Esophagus muscularis mucosa (tissue), 3 donors: ENCODE data around the gene PARD3B.

Experiments
- POLR2AphosphoS5 ChIP-seq, 2 donors: sonication (generic); formaldehyde crosslinking; IDR thresholded peaks; one replicate each; pipeline ENCODE4 v1.6.1; 2017; ENCODE audit warnings: antibody characterized with exemption in 2 of 2
- TF ChIP-seq, protein P1 (sequence below), 3 experiments: fragments of 200-600 bp in 2 of 3; fragments of 450-650 bp in 1 of 3; sonication (generic) in 2 of 3; IDR thresholded peaks; one replicate each; pipeline ENCODE4 v1.5.1; 2017 to 2019; ENCODE audit warnings: antibody characterized with exemption in 3 of 3, mild to moderate bottlenecking in 2 of 3, moderate library complexity in 1 of 3

- TF ChIP-seq, protein P1, sequence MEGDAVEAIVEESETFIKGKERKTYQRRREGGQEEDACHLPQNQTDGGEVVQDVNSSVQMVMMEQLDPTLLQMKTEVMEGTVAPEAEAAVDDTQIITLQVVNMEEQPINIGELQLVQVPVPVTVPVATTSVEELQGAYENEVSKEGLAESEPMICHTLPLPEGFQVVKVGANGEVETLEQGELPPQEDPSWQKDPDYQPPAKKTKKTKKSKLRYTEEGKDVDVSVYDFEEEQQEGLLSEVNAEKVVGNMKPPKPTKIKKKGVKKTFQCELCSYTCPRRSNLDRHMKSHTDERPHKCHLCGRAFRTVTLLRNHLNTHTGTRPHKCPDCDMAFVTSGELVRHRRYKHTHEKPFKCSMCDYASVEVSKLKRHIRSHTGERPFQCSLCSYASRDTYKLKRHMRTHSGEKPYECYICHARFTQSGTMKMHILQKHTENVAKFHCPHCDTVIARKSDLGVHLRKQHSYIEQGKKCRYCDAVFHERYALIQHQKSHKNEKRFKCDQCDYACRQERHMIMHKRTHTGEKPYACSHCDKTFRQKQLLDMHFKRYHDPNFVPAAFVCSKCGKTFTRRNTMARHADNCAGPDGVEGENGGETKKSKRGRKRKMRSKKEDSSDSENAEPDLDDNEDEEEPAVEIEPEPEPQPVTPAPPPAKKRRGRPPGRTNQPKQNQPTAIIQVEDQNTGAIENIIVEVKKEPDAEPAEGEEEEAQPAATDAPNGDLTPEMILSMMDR (IDR thresholded peaks at IDR 0.05), result no peak
- TF ChIP-seq POLR2AphosphoS5 (IDR thresholded peaks at IDR 0.05), result no peak
These were observed 671.3 kb downstream of the PARD3B start for GRCh38 chr2:205216580-205216979.
